WTC11 (cell line): ENCODE data around the gene CDH22. TPM values are rescaled to one million over a fixed set of nuclear protein-coding genes. Genes with fewer than 3 reads are reported as not detected.

Source experiments
- ELF4 ChIP-seq: sonication (generic); formaldehyde crosslinking; IDR thresholded peaks from 2 replicates; pipeline ENCODE4 v1.8.1; 2022; ENCODE audit warnings: low read depth, mild to moderate bottlenecking, moderate library complexity, missing genetic modification reagents
- ETV6 ChIP-seq: sonication (generic); formaldehyde crosslinking; IDR thresholded peaks from 2 replicates; pipeline ENCODE4 v1.8.1; 2022; ENCODE audit warnings: mild to moderate bottlenecking, missing genetic modification reagents
- GABPB1 ChIP-seq: sonication (generic); formaldehyde crosslinking; IDR thresholded peaks from 2 replicates; pipeline ENCODE4 v1.8.1; 2023; ENCODE audit warnings: mild to moderate bottlenecking, missing genetic modification reagents
- JAZF1 ChIP-seq: fragments of 250-450 bp; sonication (Bioruptor Pico); IDR thresholded peaks from 2 replicates; pipeline ENCODE4 v1.9.0; 2021; ENCODE audit warnings: moderate library complexity, mild to moderate bottlenecking, inconsistent platforms
- NFE2L1 ChIP-seq: sonication (generic); formaldehyde crosslinking; IDR thresholded peaks from 2 replicates; pipeline ENCODE4 v1.8.1; 2023; ENCODE audit warnings: missing genetic modification reagents
- RELA ChIP-seq: sonication (generic); formaldehyde crosslinking; IDR thresholded peaks from 2 replicates; pipeline ENCODE4 v1.8.1; 2022; ENCODE audit warnings: missing genetic modification reagents, mild to moderate bottlenecking, borderline replicate concordance
- SMAD3 ChIP-seq: sonication (generic); formaldehyde crosslinking; IDR thresholded peaks from 2 replicates; pipeline ENCODE4 v1.8.0; 2022; ENCODE audit warnings: missing genetic modification reagents, mild to moderate bottlenecking, borderline replicate concordance
- SMAD4 ChIP-seq: sonication (generic); formaldehyde crosslinking; IDR thresholded peaks from 2 replicates; pipeline ENCODE4 v1.8.0; 2022; ENCODE audit warnings: mild to moderate bottlenecking, missing genetic modification reagents
- ZBTB21 ChIP-seq: sonication (generic); formaldehyde crosslinking; IDR thresholded peaks from 2 replicates; pipeline ENCODE4 v1.8.1; 2023; ENCODE audit warnings: mild to moderate bottlenecking, missing genetic modification reagents, borderline replicate concordance
- ZNF219 ChIP-seq: sonication (generic); formaldehyde crosslinking; IDR thresholded peaks from 2 replicates; pipeline ENCODE4 v1.8.0; 2023; ENCODE audit warnings: missing genetic modification reagents, mild to moderate bottlenecking, borderline replicate concordance
- ZNF671 ChIP-seq: fragments of 250-450 bp; sonication (Bioruptor Pico); IDR thresholded peaks from 2 replicates; pipeline ENCODE4 v1.8.0; 2021; ENCODE audit warnings: mild to moderate bottlenecking
- total RNA-seq: library from RNA; stranded (reverse); gene quantifications from 3 replicates; pipeline ENCODE4 v1.2.3, GENCODE V29; 2021
- TF ChIP-seq, protein P1 (sequence below): sonication (generic); formaldehyde crosslinking; IDR thresholded peaks from 2 replicates; pipeline ENCODE4 v1.8.0; 2023; ENCODE audit warnings: missing genetic modification reagents, mild to moderate bottlenecking, borderline replicate concordance
- TF ChIP-seq, protein P2 (sequence below): fragments of 250-450 bp; sonication (Bioruptor Pico); IDR thresholded peaks from 2 replicates; pipeline ENCODE4 v1.9.0; 2021; ENCODE audit warnings: mild to moderate bottlenecking, borderline replicate concordance
- TF ChIP-seq, protein P3 (sequence below): sonication (generic); formaldehyde crosslinking; IDR thresholded peaks from 2 replicates; pipeline ENCODE4 v1.8.1; 2022; ENCODE audit warnings: mild to moderate bottlenecking, missing genetic modification reagents, moderate library complexity, borderline replicate concordance
- TF ChIP-seq, protein P4 (sequence below): sonication (generic); formaldehyde crosslinking; IDR thresholded peaks from 2 replicates; pipeline ENCODE4 v1.8.1; 2023; ENCODE audit warnings: mild to moderate bottlenecking, missing genetic modification reagents, borderline replicate concordance
- TF ChIP-seq, protein P5 (sequence below): sonication (generic); formaldehyde crosslinking; IDR thresholded peaks from 2 replicates; pipeline ENCODE4 v1.8.1; 2023; ENCODE audit warnings: mild to moderate bottlenecking, missing genetic modification reagents
- TF ChIP-seq, protein P6 (sequence below): sonication (generic); formaldehyde crosslinking; IDR thresholded peaks from 2 replicates; pipeline ENCODE4 v1.8.1; 2022; ENCODE audit warnings: low read depth, mild to moderate bottlenecking, moderate library complexity, missing genetic modification reagents, borderline replicate concordance
- TF ChIP-seq, protein P7 (sequence below): fragments of 250-450 bp; sonication (Bioruptor Pico); IDR thresholded peaks from 2 replicates; pipeline ENCODE4 v1.9.0; 2021; ENCODE audit warnings: mild to moderate bottlenecking

CDH22 gene
- total RNA-seq, 1 experiment from 2014 or later: 0.13 TPM

DNA sequence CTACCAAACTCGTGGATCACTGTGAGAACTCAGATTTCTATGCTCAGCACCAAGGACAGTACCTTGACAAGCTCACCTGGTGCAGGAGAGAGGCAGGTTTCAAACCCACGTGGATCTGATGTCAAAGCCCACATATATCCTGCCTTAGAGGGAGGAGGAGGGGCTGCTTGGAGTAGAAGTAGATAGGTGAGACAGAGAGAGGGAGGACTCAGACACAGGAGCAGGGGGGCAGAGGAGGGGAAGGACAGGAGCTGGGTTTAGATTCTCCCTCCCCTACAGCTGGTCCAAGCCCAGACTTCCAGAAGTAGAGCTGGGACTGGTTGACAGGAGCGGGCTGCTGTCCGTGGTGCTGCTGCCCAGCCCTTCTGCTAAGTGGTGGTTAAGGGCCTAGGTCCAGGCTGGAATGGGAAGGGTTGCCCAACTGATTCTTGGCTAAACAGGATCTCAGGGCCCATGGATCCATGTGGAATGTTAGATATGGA is 77.5 kb downstream of the CDH22 start (continued):
- TF ChIP-seq, protein P1, sequence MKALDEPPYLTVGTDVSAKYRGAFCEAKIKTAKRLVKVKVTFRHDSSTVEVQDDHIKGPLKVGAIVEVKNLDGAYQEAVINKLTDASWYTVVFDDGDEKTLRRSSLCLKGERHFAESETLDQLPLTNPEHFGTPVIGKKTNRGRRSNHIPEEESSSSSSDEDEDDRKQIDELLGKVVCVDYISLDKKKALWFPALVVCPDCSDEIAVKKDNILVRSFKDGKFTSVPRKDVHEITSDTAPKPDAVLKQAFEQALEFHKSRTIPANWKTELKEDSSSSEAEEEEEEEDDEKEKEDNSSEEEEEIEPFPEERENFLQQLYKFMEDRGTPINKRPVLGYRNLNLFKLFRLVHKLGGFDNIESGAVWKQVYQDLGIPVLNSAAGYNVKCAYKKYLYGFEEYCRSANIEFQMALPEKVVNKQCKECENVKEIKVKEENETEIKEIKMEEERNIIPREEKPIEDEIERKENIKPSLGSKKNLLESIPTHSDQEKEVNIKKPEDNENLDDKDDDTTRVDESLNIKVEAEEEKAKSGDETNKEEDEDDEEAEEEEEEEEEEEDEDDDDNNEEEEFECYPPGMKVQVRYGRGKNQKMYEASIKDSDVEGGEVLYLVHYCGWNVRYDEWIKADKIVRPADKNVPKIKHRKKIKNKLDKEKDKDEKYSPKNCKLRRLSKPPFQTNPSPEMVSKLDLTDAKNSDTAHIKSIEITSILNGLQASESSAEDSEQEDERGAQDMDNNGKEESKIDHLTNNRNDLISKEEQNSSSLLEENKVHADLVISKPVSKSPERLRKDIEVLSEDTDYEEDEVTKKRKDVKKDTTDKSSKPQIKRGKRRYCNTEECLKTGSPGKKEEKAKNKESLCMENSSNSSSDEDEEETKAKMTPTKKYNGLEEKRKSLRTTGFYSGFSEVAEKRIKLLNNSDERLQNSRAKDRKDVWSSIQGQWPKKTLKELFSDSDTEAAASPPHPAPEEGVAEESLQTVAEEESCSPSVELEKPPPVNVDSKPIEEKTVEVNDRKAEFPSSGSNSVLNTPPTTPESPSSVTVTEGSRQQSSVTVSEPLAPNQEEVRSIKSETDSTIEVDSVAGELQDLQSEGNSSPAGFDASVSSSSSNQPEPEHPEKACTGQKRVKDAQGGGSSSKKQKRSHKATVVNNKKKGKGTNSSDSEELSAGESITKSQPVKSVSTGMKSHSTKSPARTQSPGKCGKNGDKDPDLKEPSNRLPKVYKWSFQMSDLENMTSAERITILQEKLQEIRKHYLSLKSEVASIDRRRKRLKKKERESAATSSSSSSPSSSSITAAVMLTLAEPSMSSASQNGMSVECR (CRISPR knock-in tag): peak; percentile 99
- no peak for TF ChIP-seq ZNF671 (CRISPR knock-in tag)
- peak; percentile 91 for TF ChIP-seq SMAD4
- TF ChIP-seq, protein P2, sequence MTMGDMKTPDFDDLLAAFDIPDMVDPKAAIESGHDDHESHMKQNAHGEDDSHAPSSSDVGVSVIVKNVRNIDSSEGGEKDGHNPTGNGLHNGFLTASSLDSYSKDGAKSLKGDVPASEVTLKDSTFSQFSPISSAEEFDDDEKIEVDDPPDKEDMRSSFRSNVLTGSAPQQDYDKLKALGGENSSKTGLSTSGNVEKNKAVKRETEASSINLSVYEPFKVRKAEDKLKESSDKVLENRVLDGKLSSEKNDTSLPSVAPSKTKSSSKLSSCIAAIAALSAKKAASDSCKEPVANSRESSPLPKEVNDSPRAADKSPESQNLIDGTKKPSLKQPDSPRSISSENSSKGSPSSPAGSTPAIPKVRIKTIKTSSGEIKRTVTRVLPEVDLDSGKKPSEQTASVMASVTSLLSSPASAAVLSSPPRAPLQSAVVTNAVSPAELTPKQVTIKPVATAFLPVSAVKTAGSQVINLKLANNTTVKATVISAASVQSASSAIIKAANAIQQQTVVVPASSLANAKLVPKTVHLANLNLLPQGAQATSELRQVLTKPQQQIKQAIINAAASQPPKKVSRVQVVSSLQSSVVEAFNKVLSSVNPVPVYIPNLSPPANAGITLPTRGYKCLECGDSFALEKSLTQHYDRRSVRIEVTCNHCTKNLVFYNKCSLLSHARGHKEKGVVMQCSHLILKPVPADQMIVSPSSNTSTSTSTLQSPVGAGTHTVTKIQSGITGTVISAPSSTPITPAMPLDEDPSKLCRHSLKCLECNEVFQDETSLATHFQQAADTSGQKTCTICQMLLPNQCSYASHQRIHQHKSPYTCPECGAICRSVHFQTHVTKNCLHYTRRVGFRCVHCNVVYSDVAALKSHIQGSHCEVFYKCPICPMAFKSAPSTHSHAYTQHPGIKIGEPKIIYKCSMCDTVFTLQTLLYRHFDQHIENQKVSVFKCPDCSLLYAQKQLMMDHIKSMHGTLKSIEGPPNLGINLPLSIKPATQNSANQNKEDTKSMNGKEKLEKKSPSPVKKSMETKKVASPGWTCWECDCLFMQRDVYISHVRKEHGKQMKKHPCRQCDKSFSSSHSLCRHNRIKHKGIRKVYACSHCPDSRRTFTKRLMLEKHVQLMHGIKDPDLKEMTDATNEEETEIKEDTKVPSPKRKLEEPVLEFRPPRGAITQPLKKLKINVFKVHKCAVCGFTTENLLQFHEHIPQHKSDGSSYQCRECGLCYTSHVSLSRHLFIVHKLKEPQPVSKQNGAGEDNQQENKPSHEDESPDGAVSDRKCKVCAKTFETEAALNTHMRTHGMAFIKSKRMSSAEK (CRISPR knock-in tag): no peak
- 0 out of 2 replicates have a peak, but pooled peaks have one; percentile 28 for TF ChIP-seq RELA (CRISPR knock-in tag)
- TF ChIP-seq, protein P3, sequence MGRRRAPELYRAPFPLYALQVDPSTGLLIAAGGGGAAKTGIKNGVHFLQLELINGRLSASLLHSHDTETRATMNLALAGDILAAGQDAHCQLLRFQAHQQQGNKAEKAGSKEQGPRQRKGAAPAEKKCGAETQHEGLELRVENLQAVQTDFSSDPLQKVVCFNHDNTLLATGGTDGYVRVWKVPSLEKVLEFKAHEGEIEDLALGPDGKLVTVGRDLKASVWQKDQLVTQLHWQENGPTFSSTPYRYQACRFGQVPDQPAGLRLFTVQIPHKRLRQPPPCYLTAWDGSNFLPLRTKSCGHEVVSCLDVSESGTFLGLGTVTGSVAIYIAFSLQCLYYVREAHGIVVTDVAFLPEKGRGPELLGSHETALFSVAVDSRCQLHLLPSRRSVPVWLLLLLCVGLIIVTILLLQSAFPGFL (CRISPR knock-in tag): peak; percentile 90; the same call in 1 of the 2 replicates
- TF ChIP-seq, protein P4, sequence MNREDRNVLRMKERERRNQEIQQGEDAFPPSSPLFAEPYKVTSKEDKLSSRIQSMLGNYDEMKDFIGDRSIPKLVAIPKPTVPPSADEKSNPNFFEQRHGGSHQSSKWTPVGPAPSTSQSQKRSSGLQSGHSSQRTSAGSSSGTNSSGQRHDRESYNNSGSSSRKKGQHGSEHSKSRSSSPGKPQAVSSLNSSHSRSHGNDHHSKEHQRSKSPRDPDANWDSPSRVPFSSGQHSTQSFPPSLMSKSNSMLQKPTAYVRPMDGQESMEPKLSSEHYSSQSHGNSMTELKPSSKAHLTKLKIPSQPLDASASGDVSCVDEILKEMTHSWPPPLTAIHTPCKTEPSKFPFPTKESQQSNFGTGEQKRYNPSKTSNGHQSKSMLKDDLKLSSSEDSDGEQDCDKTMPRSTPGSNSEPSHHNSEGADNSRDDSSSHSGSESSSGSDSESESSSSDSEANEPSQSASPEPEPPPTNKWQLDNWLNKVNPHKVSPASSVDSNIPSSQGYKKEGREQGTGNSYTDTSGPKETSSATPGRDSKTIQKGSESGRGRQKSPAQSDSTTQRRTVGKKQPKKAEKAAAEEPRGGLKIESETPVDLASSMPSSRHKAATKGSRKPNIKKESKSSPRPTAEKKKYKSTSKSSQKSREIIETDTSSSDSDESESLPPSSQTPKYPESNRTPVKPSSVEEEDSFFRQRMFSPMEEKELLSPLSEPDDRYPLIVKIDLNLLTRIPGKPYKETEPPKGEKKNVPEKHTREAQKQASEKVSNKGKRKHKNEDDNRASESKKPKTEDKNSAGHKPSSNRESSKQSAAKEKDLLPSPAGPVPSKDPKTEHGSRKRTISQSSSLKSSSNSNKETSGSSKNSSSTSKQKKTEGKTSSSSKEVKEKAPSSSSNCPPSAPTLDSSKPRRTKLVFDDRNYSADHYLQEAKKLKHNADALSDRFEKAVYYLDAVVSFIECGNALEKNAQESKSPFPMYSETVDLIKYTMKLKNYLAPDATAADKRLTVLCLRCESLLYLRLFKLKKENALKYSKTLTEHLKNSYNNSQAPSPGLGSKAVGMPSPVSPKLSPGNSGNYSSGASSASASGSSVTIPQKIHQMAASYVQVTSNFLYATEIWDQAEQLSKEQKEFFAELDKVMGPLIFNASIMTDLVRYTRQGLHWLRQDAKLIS (CRISPR knock-in tag): no peak; the same call in 1 of the 2 replicates
- peak; percentile 79; the same call in 1 of the 2 replicates for TF ChIP-seq ELF4 (CRISPR knock-in tag)
- 0 out of 2 replicates have a peak, but pooled peaks have one; percentile 4 for TF ChIP-seq GABPB1 (CRISPR knock-in tag)
- TF ChIP-seq ZNF219 (CRISPR knock-in tag): peak; percentile 95
- TF ChIP-seq ETV6 (CRISPR knock-in tag): peak; percentile 83; the same call in 1 of the 2 replicates
- TF ChIP-seq NFE2L1 (CRISPR knock-in tag): peak; percentile 68; the same call in 1 of the 2 replicates
- TF ChIP-seq SMAD3 (CRISPR knock-in tag): peak; percentile 96
- no peak for TF ChIP-seq JAZF1 (CRISPR knock-in tag)
- TF ChIP-seq, protein P5, sequence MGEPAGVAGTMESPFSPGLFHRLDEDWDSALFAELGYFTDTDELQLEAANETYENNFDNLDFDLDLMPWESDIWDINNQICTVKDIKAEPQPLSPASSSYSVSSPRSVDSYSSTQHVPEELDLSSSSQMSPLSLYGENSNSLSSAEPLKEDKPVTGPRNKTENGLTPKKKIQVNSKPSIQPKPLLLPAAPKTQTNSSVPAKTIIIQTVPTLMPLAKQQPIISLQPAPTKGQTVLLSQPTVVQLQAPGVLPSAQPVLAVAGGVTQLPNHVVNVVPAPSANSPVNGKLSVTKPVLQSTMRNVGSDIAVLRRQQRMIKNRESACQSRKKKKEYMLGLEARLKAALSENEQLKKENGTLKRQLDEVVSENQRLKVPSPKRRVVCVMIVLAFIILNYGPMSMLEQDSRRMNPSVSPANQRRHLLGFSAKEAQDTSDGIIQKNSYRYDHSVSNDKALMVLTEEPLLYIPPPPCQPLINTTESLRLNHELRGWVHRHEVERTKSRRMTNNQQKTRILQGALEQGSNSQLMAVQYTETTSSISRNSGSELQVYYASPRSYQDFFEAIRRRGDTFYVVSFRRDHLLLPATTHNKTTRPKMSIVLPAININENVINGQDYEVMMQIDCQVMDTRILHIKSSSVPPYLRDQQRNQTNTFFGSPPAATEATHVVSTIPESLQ (CRISPR knock-in tag): no peak
- TF ChIP-seq, protein P6, sequence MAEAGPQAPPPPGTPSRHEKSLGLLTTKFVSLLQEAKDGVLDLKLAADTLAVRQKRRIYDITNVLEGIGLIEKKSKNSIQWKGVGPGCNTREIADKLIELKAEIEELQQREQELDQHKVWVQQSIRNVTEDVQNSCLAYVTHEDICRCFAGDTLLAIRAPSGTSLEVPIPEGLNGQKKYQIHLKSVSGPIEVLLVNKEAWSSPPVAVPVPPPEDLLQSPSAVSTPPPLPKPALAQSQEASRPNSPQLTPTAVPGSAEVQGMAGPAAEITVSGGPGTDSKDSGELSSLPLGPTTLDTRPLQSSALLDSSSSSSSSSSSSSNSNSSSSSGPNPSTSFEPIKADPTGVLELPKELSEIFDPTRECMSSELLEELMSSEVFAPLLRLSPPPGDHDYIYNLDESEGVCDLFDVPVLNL (CRISPR knock-in tag): peak; percentile 67; the same call in 1 of the 2 replicates
- TF ChIP-seq ZBTB21 (CRISPR knock-in tag): peak; percentile 79; the same call in 1 of the 2 replicates
- TF ChIP-seq, protein P7, sequence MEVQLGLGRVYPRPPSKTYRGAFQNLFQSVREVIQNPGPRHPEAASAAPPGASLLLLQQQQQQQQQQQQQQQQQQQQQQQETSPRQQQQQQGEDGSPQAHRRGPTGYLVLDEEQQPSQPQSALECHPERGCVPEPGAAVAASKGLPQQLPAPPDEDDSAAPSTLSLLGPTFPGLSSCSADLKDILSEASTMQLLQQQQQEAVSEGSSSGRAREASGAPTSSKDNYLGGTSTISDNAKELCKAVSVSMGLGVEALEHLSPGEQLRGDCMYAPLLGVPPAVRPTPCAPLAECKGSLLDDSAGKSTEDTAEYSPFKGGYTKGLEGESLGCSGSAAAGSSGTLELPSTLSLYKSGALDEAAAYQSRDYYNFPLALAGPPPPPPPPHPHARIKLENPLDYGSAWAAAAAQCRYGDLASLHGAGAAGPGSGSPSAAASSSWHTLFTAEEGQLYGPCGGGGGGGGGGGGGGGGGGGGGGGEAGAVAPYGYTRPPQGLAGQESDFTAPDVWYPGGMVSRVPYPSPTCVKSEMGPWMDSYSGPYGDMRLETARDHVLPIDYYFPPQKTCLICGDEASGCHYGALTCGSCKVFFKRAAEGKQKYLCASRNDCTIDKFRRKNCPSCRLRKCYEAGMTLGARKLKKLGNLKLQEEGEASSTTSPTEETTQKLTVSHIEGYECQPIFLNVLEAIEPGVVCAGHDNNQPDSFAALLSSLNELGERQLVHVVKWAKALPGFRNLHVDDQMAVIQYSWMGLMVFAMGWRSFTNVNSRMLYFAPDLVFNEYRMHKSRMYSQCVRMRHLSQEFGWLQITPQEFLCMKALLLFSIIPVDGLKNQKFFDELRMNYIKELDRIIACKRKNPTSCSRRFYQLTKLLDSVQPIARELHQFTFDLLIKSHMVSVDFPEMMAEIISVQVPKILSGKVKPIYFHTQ (CRISPR knock-in tag): no peak
